OCI-LY3 (cell line): ENCODE results near the gene CRTC3.
A peak's percentile ranks its signal among the peaks of the same experiment; 100 is the strongest.

Source experiments
- EZH2phosphoT487 ChIP-seq: fragments of 200-600 bp; shearing (Covaris generic); IDR thresholded peaks from 2 replicates; pipeline ENCODE4 v1.6.1; 2018; ENCODE audit warnings: antibody characterized with exemption, mixed run types, low read depth
- TF ChIP-seq, protein P1 (sequence below): fragments of 200-600, 300-600 bp; sonication (generic); IDR thresholded peaks from 2 replicates; pipeline ENCODE4 v1.5.1; 2014; ENCODE audit warnings: antibody characterized with exemption, low read length, low read depth

DNA sequence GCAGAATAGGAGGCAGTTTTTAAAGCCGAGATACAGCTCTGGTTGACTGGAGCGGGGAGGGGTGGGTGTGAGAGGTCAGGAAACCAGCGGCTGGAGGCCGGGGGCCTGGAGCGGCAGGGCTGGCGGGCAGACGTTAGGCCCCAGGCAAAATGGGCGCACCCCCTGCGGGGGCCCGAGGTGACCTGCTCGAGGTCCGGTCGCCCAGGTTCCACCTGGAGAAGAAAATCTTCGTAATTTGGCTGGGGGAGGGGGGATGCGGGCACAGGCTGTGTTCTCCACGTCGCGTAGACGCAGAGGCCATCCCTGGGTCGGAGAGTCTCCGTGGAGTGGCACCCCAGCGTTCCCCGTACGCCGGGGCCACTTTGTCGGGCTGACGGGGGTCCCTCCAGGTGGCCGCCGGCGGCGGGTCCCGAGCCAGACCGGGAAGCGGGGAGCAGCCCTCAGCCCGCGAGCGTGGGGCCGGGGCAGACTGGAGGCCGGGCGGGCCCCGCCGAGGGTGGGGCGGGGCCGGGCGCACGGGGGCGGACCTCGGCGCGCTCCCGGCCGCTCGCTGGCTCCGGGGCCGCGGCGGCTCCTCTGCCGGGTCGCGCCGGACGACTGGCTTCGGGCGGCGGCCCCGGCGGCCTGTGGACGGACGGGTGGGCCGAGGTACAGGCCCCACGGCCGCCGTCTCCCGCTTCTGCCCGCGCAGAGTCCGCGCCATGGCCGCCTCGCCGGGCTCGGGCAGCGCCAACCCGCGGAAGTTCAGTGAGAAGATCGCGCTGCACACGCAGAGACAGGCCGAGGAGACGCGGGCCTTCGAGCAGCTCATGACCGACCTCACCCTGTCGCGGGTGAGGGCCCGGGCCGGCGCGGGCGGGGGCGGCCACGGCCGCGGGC, at the start of gene CRTC3:
- TF ChIP-seq, protein P1, sequence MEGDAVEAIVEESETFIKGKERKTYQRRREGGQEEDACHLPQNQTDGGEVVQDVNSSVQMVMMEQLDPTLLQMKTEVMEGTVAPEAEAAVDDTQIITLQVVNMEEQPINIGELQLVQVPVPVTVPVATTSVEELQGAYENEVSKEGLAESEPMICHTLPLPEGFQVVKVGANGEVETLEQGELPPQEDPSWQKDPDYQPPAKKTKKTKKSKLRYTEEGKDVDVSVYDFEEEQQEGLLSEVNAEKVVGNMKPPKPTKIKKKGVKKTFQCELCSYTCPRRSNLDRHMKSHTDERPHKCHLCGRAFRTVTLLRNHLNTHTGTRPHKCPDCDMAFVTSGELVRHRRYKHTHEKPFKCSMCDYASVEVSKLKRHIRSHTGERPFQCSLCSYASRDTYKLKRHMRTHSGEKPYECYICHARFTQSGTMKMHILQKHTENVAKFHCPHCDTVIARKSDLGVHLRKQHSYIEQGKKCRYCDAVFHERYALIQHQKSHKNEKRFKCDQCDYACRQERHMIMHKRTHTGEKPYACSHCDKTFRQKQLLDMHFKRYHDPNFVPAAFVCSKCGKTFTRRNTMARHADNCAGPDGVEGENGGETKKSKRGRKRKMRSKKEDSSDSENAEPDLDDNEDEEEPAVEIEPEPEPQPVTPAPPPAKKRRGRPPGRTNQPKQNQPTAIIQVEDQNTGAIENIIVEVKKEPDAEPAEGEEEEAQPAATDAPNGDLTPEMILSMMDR: peak; percentile 10; the same call in 1 of the 2 replicates
- TF ChIP-seq EZH2phosphoT487: no peak
